Measurements from ENCODE around the gene TRABD2B. TPM values are rescaled to one million over a fixed set of nuclear protein-coding genes. Genes with fewer than 3 reads are reported as not detected.

Gene TRABD2B
- total RNA-seq, 1 donor from 2014 or later, result 6.2 TPM

DNA sequence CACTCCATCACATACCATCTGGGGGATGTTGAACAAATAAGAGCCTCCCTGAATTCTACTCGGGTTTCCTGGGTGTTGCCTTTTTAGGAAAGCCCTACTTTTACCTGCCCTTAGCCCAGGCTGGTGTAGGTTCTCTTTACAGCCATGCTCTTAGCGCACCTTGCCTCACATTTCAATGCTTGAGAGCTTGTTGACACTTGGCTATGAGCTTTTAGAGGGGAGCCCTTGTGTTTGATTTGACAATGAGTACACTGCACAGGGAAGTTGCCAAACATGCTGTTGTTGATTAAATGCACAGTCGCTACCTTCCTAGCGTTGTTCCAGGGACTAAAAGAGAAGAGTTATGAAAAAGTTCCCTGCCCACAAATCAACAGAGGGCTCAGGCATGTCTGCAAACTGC lies 103.8 kb downstream of the TRABD2B start:
- H3K4me1 Mint-ChIP-seq, result peaks cover 44% of the 10 kb centered on the region
- DNase-seq (ENCODE audit: low spot score in 2 of 2, unreplicated experiment in 2 of 2), result no peak
- H3K27ac Mint-ChIP-seq, result no peak overlapping the region
- no peak overlapping the region for H3K4me3 Mint-ChIP-seq
- peaks cover 12% of the 10 kb centered on the region for H3K27me3 Mint-ChIP-seq (ENCODE audit: low read depth)
- H3K9me3 Mint-ChIP-seq, result no peaks in the 10 kb centered on the region
- H3K36me3 Mint-ChIP-seq, result no peaks in the 10 kb centered on the region
- TF ChIP-seq, protein P1, sequence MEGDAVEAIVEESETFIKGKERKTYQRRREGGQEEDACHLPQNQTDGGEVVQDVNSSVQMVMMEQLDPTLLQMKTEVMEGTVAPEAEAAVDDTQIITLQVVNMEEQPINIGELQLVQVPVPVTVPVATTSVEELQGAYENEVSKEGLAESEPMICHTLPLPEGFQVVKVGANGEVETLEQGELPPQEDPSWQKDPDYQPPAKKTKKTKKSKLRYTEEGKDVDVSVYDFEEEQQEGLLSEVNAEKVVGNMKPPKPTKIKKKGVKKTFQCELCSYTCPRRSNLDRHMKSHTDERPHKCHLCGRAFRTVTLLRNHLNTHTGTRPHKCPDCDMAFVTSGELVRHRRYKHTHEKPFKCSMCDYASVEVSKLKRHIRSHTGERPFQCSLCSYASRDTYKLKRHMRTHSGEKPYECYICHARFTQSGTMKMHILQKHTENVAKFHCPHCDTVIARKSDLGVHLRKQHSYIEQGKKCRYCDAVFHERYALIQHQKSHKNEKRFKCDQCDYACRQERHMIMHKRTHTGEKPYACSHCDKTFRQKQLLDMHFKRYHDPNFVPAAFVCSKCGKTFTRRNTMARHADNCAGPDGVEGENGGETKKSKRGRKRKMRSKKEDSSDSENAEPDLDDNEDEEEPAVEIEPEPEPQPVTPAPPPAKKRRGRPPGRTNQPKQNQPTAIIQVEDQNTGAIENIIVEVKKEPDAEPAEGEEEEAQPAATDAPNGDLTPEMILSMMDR (IDR thresholded peaks at IDR 0.05; ENCODE audit: unreplicated experiment), result no peak

- Mint-ChIP-seq H3K27me3 (ENCODE audit: low read depth) (peaks cover 14% of the 10 kb centered on the region), H3K27ac (no peak overlapping the region), H3K4me1 (peaks cover 39% of the 10 kb centered on the region), H3K4me3 (no peak overlapping the region), H3K9me3 (no peaks in the 10 kb centered on the region), H3K36me3 (no peaks in the 10 kb centered on the region)
- DNase-seq (ENCODE audit: low spot score in 2 of 2, unreplicated experiment in 2 of 2), result no peak
- TF ChIP-seq, protein P1 (IDR thresholded peaks at IDR 0.05; ENCODE audit: unreplicated experiment), result no peak
These were observed 106.4 kb downstream of the TRABD2B start for GRCh38 chr1:47890779-47891178.

DNA sequence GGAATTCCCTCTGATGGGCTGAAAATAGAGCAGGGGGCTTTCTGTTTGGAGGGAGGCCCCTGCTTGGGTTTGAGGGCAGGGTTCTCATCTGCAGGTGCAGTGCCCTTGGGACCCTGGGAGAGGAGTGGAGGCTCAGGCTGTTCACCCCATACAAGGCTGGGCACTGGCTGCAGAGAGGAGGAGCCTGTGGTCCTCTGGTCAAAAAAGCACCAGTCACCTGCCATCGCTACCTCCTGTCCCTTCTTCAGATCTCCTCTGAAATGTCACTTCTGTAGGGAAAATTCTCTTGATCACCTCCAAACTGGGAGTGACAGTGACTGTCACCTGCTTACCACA lies 108.9 kb downstream of the TRABD2B start:
- Mint-ChIP-seq H3K27me3 (ENCODE audit: low read depth) (peaks cover 17% of the 10 kb centered on the region), H3K9me3 (no peaks in the 10 kb centered on the region), H3K36me3 (no peaks in the 10 kb centered on the region), H3K4me3 (no peak overlapping the region), H3K27ac (no peak overlapping the region), H3K4me1 (peaks cover 29% of the 10 kb centered on the region)
- TF ChIP-seq, protein P1 (IDR thresholded peaks at IDR 0.05; ENCODE audit: unreplicated experiment), result no peak
- DNase-seq (ENCODE audit: low spot score in 2 of 2, unreplicated experiment in 2 of 2), result no peak

- no peak for DNase-seq (ENCODE audit: low spot score in 2 of 2, unreplicated experiment in 2 of 2)
- Mint-ChIP-seq H3K4me1 (peaks cover 28% of the 10 kb centered on the region), H3K4me3 (no peak overlapping the region), H3K9me3 (no peaks in the 10 kb centered on the region), H3K36me3 (no peaks in the 10 kb centered on the region), H3K27ac (no peak overlapping the region), H3K27me3 (ENCODE audit: low read depth) (peaks cover 17% of the 10 kb centered on the region)
- TF ChIP-seq, protein P1 (IDR thresholded peaks at IDR 0.05; ENCODE audit: unreplicated experiment), result no peak
These were observed 109.5 kb downstream of the TRABD2B start for GRCh38 chr1:47887475-47888293.

GRCh38 chr1:47887060-47887459 lies 110.1 kb downstream of the TRABD2B start:
- no peak for DNase-seq (ENCODE audit: low spot score in 2 of 2, unreplicated experiment in 2 of 2)
- Mint-ChIP-seq H3K27me3 (ENCODE audit: low read depth) (peaks cover 17% of the 10 kb centered on the region), H3K4me3 (no peak overlapping the region), H3K36me3 (no peaks in the 10 kb centered on the region), H3K27ac (no peak overlapping the region), H3K9me3 (no peaks in the 10 kb centered on the region), H3K4me1 (peaks cover 31% of the 10 kb centered on the region)
- TF ChIP-seq, protein P1 (IDR thresholded peaks at IDR 0.05; ENCODE audit: unreplicated experiment), result no peak

Data from mesothelial cell of epicardium (in vitro differentiated cells).